Thyroid gland (tissue), 4 donors: ENCODE data around the gene CACNA1D.

Experiments used
- POLR2A ChIP-seq, 2 donors: fragments of 450-650 bp; IDR thresholded peaks; one replicate each; pipeline ENCODE4 v1.6.1; 2017; ENCODE audit warnings: antibody characterized with exemption in 2 of 2, mild to moderate bottlenecking in 2 of 2, moderate library complexity in 1 of 2
- TF ChIP-seq, protein P1 (sequence below), 6 experiments: fragments of 200-600 bp in 3 of 6; fragments of 450-650 bp in 3 of 6; sonication (generic) in 3 of 6; IDR thresholded peaks; one replicate each; pipeline ENCODE4 v1.5.1; 2016 to 2019; ENCODE audit warnings: antibody characterized with exemption in 6 of 6, mild to moderate bottlenecking in 2 of 6, inconsistent platforms in 1 of 6, moderate library complexity in 1 of 6

GRCh38 chr3:53719796-53720195 is 225.4 kb downstream of the CACNA1D start:
- TF ChIP-seq, protein P1, sequence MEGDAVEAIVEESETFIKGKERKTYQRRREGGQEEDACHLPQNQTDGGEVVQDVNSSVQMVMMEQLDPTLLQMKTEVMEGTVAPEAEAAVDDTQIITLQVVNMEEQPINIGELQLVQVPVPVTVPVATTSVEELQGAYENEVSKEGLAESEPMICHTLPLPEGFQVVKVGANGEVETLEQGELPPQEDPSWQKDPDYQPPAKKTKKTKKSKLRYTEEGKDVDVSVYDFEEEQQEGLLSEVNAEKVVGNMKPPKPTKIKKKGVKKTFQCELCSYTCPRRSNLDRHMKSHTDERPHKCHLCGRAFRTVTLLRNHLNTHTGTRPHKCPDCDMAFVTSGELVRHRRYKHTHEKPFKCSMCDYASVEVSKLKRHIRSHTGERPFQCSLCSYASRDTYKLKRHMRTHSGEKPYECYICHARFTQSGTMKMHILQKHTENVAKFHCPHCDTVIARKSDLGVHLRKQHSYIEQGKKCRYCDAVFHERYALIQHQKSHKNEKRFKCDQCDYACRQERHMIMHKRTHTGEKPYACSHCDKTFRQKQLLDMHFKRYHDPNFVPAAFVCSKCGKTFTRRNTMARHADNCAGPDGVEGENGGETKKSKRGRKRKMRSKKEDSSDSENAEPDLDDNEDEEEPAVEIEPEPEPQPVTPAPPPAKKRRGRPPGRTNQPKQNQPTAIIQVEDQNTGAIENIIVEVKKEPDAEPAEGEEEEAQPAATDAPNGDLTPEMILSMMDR (IDR thresholded peaks at IDR 0.05): no peak
- no peak for TF ChIP-seq POLR2A (IDR thresholded peaks at IDR 0.05)
